HG03139 (cell line): ENCODE measurements around the gene IL1B.
A peak's percentile ranks its signal among the peaks of the same experiment; 100 is the strongest.

Source experiments
- ATAC-seq: cut with Tn5 transposase; IDR thresholded peaks from one replicate; pipeline ENCODE4 v1.9.1; 2021; ENCODE audit not compliant: unreplicated experiment

IL1B gene

GRCh38 chr2:112830682-112831512, 5.7 kb downstream of the IL1B start:
- no peak for ATAC-seq

- no peak for ATAC-seq
Observed at GRCh38 chr2:112829961-112830681, 6.5 kb downstream of the IL1B start.

GRCh38 chr2:112829101-112829960, 7.2 kb downstream of the IL1B start:
- no peak for ATAC-seq

GRCh38 chr2:112828251-112828691, 8.3 kb downstream of the IL1B start:
- ATAC-seq = no peak

GRCh38 chr2:112827604-112828185, 8.9 kb downstream of the IL1B start:
- no peak for ATAC-seq

- no peak for ATAC-seq
Observed at GRCh38 chr2:112827009-112827408, 9.6 kb downstream of the IL1B start.

GRCh38 chr2:112825706-112826105, 10.9 kb downstream of the IL1B start:
- ATAC-seq = no peak

- ATAC-seq = no peak
Observed at GRCh38 chr2:112824694-112825085, 11.9 kb downstream of the IL1B start.

- ATAC-seq = no peak
Observed at GRCh38 chr2:112821682-112822081, 14.9 kb downstream of the IL1B start.

GRCh38 chr2:112821142-112821541, 15.4 kb downstream of the IL1B start:
- peak; percentile 77 for ATAC-seq

GRCh38 chr2:112820343-112820742, 16.2 kb downstream of the IL1B start:
- no peak for ATAC-seq

- ATAC-seq = no peak
Observed at GRCh38 chr2:112819081-112819480, 17.5 kb downstream of the IL1B start.

- no peak for ATAC-seq
Observed at GRCh38 chr2:112818094-112818902, 18.3 kb downstream of the IL1B start.

GRCh38 chr2:112817082-112817689, 19.4 kb downstream of the IL1B start:
- no peak for ATAC-seq

- ATAC-seq = no peak
Observed at GRCh38 chr2:112814278-112814677, 22.3 kb downstream of the IL1B start.

GRCh38 chr2:112813280-112813966, 23.2 kb downstream of the IL1B start:
- no peak for ATAC-seq

- no peak for ATAC-seq
Observed at GRCh38 chr2:112812318-112813267, 24.0 kb downstream of the IL1B start.

GRCh38 chr2:112811841-112812306, 24.7 kb downstream of the IL1B start:
- no peak for ATAC-seq
